GM21529 (cell line): Measurements from ENCODE around the gene NDUFAF2.
"Not testable (repeated sequence)": the region's sequence is repeated elsewhere in the genome, so short reads cannot be mapped to it uniquely, and the experiment has no call there.

Experiments used
- ATAC-seq: cut with Tn5 transposase; IDR thresholded peaks from one replicate; pipeline ENCODE4 v1.9.1; 2021; ENCODE audit not compliant: unreplicated experiment

NDUFAF2 gene

GRCh38 chr5:61168951-61169350 lies 223.9 kb downstream of the NDUFAF2 start:
- no peak for ATAC-seq

DNA sequence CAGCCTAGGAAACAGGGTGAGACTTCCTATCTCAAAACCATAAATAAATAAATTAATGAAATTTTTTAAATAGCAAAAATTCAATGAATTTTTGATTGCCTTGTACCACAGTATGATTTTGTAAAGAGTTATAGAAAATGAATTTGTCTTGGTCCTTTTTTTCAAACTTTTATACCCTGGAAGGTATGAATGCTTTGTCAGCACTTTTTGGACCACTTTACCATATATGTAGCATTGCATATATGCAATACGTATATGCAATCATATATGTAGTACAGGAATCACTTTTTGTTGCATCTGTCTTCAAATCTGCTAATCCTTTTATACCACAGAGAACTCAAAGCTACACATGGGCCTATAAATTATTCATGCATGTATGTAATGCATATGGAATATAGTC lies 226.5 kb downstream of the NDUFAF2 start:
- ATAC-seq, result no peak

GRCh38 chr5:61176631-61177030 lies 231.6 kb downstream of the NDUFAF2 start:
- ATAC-seq, result no peak

DNA sequence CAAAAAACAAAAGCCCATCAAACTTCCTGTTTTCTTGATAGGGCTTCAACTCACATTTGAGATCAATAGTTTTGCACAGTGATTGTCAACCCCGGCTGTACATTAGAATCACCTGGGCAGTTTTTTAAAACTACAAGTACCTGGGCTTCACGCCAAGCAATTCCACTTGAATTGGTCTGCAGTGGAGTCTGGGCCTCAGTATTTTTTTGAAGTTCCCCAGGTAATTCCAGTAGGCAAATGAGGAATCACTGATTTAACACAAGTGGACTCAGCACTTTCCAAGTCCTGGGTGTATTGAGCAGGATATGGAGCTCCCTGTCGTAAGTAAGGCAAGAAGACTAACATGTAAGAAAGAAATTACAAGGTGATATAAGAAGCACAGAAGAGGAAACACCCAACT lies 232.1 kb downstream of the NDUFAF2 start:
- no peak for ATAC-seq

GRCh38 chr5:61177716-61178115 lies 232.7 kb downstream of the NDUFAF2 start:
- ATAC-seq, result peak; percentile 85

DNA sequence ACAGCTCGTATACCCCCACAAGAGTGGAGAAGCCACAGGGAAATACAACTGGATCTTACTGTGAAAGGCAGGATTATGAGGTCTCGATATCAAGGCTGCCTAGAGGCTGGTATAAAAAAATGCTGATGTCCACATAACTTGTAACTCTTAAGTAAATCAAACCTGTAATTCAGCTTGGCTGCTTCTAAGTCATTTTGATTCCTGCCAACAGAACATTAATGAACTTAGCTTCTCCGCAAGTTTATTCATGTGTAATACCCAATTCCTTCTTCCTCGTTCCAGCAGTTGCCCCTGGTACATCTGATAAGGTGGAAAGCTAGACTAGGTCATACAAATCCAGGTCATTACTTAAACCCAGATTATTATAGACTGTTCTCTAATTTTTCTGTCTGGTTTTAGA lies 233.7 kb downstream of the NDUFAF2 start:
- no peak for ATAC-seq

GRCh38 chr5:61180886-61181285 lies 235.9 kb downstream of the NDUFAF2 start:
- ATAC-seq, result no peak

DNA sequence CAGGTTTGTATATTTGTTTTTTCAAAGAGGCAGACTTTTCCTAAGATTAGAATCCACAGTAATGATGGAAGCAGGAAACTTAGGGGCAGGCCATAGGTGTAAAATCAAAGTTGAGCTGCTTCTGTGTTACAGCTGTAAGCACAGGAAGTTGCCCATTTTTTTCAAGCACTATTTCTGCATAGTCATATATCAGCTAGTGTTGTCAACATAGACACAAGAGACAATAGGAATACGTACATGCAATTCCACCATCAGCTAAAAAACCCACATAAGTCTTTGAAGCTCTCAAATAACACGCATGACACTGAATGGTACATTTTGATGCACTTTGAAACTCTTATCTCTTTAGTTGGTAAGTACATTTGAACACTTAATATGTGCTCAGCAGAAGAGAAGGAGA lies 237.4 kb downstream of the NDUFAF2 start:
- ATAC-seq, result no peak

GRCh38 chr5:61183538-61183937 lies 238.5 kb downstream of the NDUFAF2 start:
- no peak for ATAC-seq

GRCh38 chr5:61184708-61185107 lies 239.7 kb downstream of the NDUFAF2 start:
- ATAC-seq, result no peak

GRCh38 chr5:61186634-61187033 lies 241.6 kb downstream of the NDUFAF2 start:
- ATAC-seq, result no peak

DNA sequence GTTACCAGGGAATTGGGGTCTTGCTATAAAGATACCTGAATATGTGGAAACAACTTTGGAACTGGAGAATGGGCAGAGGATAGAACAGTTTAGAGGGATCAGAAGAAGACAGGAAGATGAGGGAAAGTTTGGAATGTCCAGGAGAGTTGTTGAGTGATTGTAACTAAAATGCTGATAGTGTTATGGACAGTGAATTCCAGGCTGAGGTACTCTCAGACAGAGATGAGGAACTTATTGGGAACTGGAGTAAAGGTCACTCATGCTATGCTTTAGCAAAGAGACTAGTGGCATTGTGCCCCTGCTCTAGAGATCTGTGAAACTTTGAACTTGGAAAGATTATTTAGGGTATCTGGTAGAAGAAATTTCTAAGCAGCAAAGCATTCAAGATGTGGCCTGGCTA lies 242.3 kb downstream of the NDUFAF2 start:
- not testable (repeated sequence) for ATAC-seq

DNA sequence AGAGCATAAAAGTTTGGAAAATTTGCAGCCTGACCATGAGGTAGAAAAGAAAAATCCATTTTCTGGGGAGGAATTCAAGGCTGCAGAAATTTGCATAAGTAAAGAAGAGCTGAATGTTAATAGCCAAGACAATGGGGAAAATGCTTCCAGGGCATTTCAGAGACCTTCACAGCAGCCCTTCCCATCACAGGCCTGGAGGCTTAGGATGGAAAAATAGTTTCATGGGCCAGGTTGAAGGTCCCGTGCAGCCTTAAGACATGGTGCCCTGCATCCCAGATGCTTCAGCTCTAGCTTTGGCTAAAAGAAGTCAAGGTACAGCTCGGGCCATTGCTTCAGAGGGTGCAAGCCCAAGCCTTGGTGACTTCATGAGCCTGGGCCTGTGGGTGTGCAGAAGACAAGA lies 242.8 kb downstream of the NDUFAF2 start:
- not testable (repeated sequence) for ATAC-seq

DNA sequence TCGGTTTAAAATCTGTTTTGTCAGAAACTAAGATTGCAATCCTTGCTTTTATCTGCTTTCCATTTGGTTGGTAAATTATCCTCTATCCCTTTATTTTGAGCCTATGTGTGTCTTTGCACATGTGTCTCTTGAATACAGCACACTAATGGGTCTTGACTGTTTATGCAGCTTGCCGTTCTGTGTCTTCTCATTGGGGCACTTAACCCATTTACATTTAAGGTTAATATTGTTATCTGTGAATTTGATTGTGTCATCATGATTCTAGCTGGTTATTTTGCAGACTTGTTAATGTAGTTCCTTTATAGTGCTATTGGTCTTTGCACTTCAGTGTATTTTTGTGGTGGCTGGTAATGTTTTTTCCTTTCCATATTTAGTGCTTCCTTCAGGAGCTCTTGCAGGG lies 253.6 kb downstream of the NDUFAF2 start:
- ATAC-seq, result no peak

- ATAC-seq, result peak; percentile 76
Measured at GRCh38 chr5:61200582-61201155, 255.7 kb downstream of the NDUFAF2 start.

DNA sequence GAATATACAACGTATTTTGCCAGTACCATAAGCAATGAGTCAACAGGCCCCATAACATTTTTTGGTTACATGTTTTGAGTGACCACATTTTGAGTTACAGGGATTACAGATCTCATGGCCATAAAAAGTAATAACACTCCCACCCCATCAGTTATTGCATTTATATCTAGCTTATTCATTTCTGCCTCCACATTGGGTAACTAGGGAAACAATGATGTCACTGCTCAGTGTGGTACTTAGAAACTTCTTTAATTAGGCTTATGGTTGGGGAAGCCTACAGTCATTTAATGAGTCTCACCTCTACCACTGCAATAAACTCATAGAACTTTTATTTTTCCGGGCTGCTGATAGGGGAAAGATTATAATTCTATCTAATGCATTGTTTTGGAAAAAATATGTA lies 257.2 kb downstream of the NDUFAF2 start:
- peak; percentile 49 for ATAC-seq
